HUES48 (cell line): ENCODE data around the gene CTSO.

Experiments
- H3K27ac ChIP-seq: one replicate; pipeline ENCODE4 v1.7.0; 2013; ENCODE audit warnings: low read depth, low read length, inconsistent platforms
- H3K27me3 ChIP-seq: 2 replicates; pipeline ENCODE4 v1.6.1; 2013; ENCODE audit warnings: mild to moderate bottlenecking, low read length; ENCODE audit not compliant: control insufficient read depth, insufficient read depth
- H3K36me3 ChIP-seq: 2 replicates; pipeline ENCODE4 v1.6.1; 2013; ENCODE audit warnings: low read length; ENCODE audit not compliant: control insufficient read depth, insufficient read depth
- H3K4me1 ChIP-seq: 2 replicates; pipeline ENCODE4 v1.6.1; 2013; ENCODE audit warnings: mild to moderate bottlenecking, low read length; ENCODE audit not compliant: control insufficient read depth, insufficient read depth
- H3K4me3 ChIP-seq: 2 replicates; pipeline ENCODE4 v1.5.1; 2013; ENCODE audit warnings: mild to moderate bottlenecking, low read depth, low read length
- H3K9ac ChIP-seq: 2 replicates; pipeline ENCODE4 v1.6.1; 2013; ENCODE audit warnings: mild to moderate bottlenecking, low read depth, low read length, moderate library complexity
- H3K9me3 ChIP-seq: 2 replicates; pipeline ENCODE4 v1.6.1; 2013; ENCODE audit warnings: low read length; ENCODE audit not compliant: control insufficient read depth, insufficient read depth

CTSO gene, protein sequence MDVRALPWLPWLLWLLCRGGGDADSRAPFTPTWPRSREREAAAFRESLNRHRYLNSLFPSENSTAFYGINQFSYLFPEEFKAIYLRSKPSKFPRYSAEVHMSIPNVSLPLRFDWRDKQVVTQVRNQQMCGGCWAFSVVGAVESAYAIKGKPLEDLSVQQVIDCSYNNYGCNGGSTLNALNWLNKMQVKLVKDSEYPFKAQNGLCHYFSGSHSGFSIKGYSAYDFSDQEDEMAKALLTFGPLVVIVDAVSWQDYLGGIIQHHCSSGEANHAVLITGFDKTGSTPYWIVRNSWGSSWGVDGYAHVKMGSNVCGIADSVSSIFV

DNA sequence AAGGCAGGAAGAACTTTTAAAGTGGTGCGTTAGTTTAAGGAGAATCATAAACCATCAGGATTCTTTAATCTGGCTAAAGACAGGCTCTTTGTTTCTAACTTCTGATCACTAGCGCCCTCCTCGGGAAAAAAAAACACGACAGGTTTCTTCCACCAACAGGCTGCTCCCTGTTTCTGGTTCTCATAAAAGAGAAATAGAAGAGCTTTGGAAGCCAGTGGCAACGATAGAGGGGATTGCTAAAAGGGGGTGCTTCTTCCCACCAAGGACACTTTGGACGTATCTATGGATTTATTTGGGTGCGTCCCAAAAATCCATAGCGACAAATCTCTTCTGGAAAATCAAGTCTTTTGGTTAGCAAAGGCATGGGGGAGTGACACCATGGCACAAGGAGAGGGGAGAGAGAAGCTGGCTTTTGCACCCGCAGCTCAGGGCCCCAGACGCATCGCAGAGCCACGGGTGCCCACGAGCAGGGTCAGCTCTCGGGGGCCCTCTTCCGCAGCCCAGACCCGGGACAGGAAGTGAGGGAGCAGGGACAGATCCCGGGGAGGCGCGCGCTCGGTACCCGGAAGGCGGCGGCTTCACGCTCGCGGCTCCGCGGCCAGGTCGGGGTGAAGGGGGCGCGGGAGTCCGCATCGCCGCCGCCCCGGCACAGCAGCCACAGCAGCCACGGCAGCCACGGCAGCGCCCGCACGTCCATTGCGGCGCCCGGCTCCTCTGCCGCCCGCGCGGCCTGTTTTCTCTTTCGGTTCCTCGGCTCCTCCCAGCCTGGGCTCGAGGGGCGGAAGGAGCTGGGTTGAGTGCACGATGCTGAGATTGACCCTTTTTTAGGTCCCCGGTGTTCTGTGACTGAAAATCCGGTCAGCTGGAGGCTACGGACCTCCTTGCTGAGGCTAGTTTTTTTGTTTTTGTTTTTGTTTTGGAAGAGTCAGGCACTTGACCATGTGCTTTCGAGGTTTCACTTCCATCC is at the start of gene CTSO:
Gene CTSO (minus strand): TSS at position 716 of the 967 bp plus-strand sequence. CDS start 19 bp downstream, at position 697.
- Histone ChIP-seq H3K4me3 (peak within 1 kb of the TSS; percentile 89), H3K9ac (peak within 1 kb of the TSS; percentile 91), H3K27ac (peak within 1 kb of the TSS; percentile 69)

DNA sequence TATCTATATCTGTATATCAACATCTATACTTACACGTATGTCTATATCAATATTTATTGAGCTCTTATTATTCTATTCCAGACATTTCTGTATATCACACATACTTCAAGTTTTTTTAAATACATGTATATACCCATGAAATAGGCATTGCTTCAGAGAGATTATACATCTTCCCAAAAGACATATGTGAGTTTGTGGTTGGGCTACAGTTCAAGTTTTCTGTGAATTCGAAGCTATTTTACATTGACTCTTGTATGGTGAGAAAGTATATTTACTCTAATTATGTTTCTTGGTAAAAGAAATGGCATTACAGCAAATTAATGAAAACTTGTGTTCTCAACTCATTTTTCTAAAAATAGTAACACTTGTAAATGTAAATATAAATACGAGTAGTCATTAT is 46.8 kb upstream of the CTSO start:
- Histone ChIP-seq H3K4me1 (peaks cover 8% of the 10 kb centered on the region), H3K9me3 (no peaks in the 10 kb centered on the region; the same call in 1 of the 2 replicates), H3K27ac (no peak overlapping the region), H3K4me3 (no peak overlapping the region), H3K27me3 (peaks cover 62% of the 10 kb centered on the region), H3K9ac (no peak overlapping the region), H3K36me3 (no peaks in the 10 kb centered on the region)

More for the DNA sequence above, at the start of gene CTSO:
- Histone ChIP-seq H3K36me3 (no peaks in the 10 kb centered on the region), H3K27me3 (no peaks in the 10 kb centered on the region), H3K9me3 (no peaks in the 10 kb centered on the region), H3K4me1 (no peaks in the 10 kb centered on the region)

DNA sequence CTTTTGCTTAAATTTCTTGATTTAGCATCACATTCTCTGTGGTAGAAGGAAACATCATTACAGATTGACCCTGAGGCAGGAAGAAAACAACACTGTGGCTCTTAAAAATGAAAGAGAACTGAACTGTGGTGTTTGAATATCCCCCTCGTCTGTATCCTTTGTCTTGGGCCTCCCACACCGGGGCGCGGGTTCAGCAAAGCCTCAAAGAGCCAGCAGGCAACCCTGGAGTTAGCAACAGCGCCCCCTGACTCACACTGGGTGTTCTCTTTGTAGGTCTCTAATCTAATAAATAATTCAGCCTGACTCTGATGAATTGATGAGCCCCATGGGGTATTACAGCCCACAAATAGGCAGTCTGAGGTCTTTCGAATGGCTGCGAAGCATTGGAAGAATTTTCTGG is 46.1 kb upstream of the CTSO start:
- H3K9me3 ChIP-seq: no peaks in the 10 kb centered on the region; the same call in 1 of the 2 replicates
- H3K27ac ChIP-seq: peak overlapping the region; percentile 25
- H3K27me3 ChIP-seq: peaks cover 66% of the 10 kb centered on the region
- peak overlapping the region; percentile 42; the same call in 1 of the 2 replicates for H3K4me3 ChIP-seq
- H3K4me1 ChIP-seq: peaks cover 8% of the 10 kb centered on the region
- H3K36me3 ChIP-seq: no peaks in the 10 kb centered on the region
- no peak overlapping the region for H3K9ac ChIP-seq

DNA sequence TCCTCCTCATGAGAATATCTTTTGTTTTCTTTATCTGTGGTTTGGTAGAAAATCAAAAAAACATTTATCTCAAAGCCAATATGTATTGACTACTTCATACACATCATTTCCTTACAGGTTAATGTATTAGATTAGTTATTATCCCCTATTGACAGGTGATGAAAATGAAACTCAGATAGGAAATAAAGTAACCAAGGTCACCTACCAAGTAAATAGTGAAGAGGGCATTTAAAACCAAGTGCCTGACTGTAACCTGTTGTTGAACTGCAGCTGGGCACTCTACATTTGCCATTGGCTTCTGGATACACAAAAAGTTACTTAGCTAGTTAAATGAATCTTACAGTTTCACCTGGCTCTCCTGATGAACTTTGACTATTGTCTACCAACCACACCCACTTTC is 41.4 kb upstream of the CTSO start:
- H3K4me3 ChIP-seq: no peak overlapping the region
- H3K9ac ChIP-seq: no peak overlapping the region
- H3K27ac ChIP-seq: no peak overlapping the region
- H3K9me3 ChIP-seq: no peaks in the 10 kb centered on the region
- peaks cover 7% of the 10 kb centered on the region for H3K4me1 ChIP-seq
- H3K27me3 ChIP-seq: peaks cover 44% of the 10 kb centered on the region
- no peaks in the 10 kb centered on the region for H3K36me3 ChIP-seq

DNA sequence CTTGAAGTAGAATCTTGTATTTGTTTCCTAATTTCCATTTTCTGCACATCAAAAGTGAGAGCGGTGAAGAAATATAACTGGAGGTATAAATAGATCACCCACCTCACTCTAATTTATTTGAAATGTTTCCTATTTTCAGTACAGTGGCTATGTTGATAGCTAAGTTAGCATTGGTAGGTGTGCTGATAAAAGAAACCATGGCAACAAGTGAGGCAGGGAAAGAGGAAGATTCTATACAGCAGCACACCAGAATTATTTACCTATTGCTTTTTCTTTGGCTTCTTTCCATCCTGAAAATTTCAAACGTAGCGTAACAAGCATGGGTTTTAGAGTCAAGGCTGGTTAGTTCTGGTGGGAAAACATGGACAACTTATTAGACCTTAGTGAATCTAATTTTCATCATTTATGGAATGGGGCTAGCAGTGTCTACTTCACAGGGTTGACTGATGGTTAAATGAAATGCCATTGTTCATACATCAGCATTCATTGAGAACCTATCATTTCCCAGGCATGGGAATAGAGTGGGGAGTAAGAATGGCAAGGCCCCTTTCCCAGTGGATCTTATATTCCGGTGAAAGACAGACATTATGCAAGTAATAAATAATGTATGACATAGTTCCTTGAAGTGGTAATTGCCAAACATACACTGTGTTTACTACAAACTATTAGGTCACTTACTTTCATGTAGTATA is 30.6 kb upstream of the CTSO start:
- no peak overlapping the region for H3K9ac ChIP-seq
- no peaks in the 10 kb centered on the region for H3K27me3 ChIP-seq
- no peak overlapping the region for H3K4me3 ChIP-seq
- H3K27ac ChIP-seq: no peak overlapping the region
- H3K9me3 ChIP-seq: no peaks in the 10 kb centered on the region
- H3K36me3 ChIP-seq: no peaks in the 10 kb centered on the region
- peaks cover 19% of the 10 kb centered on the region for H3K4me1 ChIP-seq

DNA sequence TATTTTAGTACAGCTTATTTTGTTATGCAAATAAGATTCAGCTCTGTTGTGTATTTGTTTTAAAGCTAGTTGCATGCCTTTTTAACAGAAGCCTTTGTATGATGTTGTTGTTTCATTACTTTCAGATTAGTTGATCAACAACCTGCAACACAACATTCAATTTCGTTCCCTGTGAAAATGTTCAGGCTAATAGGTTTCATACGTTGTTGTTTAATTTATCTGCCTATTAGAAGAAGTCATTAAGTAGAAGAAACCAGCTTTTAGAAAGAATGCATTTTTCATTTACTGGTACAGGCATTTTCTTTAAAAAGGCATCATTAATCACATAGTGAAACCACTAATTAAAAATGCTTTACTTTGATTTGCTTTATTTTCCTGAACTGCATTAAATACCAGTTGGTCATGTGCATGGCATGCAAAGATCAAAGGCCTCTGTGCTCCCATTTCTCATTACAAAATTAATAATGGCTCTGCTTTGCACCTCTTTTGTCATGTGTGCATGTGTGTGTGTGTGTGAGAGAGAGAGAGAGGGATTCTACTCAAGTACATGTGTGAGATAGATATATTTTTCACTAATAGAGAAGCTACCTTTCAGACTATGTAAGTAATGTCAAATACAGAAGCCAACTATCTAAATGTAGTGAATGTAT is 29.2 kb upstream of the CTSO start:
- 0 out of 2 replicates have a peak overlapping the region, but pooled peaks have one; percentile 6 for H3K4me3 ChIP-seq
- no peak overlapping the region for H3K9ac ChIP-seq
- peaks cover 19% of the 10 kb centered on the region for H3K4me1 ChIP-seq
- no peaks in the 10 kb centered on the region for H3K9me3 ChIP-seq
- no peaks in the 10 kb centered on the region for H3K27me3 ChIP-seq
- H3K27ac ChIP-seq: peak overlapping the region; percentile 42
- no peaks in the 10 kb centered on the region for H3K36me3 ChIP-seq

DNA sequence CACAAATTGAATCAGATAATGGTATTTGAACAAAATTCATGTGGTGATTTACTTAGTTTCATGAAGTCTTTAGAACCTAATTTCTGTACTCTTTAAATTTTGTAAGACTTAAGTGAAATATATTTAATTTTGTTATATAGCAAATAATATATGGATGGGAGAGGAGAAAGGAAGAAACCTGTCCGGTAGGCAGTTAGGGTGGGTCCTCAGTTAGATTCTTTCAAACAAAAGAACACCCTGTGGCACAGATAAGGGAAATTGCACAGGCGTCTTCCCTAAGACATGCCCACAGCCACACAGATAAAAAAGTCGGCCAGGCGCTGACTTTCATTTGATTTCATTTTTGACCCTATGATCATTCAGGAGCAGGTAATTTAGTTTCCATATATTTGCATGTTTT is 25.1 kb upstream of the CTSO start:
- Histone ChIP-seq H3K27ac (no peak overlapping the region), H3K4me1 (peaks cover 25% of the 10 kb centered on the region), H3K9ac (no peak overlapping the region), H3K36me3 (no peaks in the 10 kb centered on the region), H3K27me3 (no peaks in the 10 kb centered on the region), H3K4me3 (no peak overlapping the region), H3K9me3 (no peaks in the 10 kb centered on the region)

DNA sequence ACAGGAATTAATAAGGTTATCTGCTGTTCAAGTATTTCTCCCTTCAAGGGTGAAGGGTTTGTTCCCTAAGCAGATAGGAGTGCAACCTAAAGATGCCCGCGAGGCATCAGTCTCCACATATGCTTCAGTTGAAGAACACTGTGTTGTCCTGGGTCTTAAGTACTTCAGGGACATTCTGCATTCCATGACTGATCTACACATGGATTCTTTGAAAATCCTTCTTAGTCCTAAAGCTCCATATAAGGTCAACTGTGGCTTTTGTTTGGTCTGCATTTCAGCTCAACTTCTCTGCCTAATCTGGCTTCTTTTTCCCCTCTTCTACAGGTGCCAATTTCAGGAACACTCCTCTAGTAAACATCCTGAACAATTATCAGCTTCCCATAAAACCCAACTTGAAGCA is 21.8 kb upstream of the CTSO start:
- H3K4me1 ChIP-seq: peaks cover 18% of the 10 kb centered on the region
- H3K9me3 ChIP-seq: no peaks in the 10 kb centered on the region

DNA sequence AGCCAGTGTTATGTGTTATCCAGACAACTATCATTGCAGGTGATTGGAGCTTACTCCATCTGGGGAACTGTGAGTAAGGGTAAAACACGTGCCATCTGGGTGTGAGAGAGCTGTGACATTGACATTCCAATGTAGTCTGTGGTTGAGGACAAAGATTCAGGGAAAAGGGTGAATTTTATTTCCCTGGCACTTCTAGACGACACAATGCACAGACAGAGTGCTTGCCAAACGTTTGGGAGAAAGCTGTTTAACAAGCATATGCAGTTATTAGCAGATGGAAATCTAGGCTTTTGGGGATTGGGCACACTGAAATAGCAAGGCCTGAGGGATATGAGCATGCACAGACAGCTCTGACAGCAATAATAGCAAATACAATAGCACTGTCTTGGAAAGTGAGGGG is 21.3 kb upstream of the CTSO start:
- no peaks in the 10 kb centered on the region for H3K27me3 ChIP-seq
- H3K9me3 ChIP-seq: no peaks in the 10 kb centered on the region
- no peak overlapping the region for H3K4me3 ChIP-seq
- no peaks in the 10 kb centered on the region for H3K36me3 ChIP-seq
- H3K27ac ChIP-seq: no peak overlapping the region
- H3K4me1 ChIP-seq: peaks cover 18% of the 10 kb centered on the region
- no peak overlapping the region for H3K9ac ChIP-seq

More for the DNA sequence above, 21.8 kb upstream of the CTSO start:
- Histone ChIP-seq H3K9ac (no peak overlapping the region), H3K27me3 (no peaks in the 10 kb centered on the region), H3K27ac (no peak overlapping the region), H3K4me3 (no peak overlapping the region), H3K36me3 (no peaks in the 10 kb centered on the region)

DNA sequence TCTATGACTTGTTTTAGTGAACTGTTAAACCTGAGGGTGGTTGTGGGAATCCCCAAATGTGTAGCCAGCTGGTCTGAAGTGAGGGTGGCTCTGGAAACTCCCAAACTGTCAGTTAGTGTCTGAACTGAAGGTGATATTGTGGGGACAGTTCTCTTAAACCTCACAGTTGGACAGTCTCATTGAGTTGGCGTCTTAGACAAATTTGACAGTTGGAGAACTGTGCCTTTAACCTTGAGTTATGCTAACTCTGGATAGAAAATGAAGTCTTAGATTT is 20.7 kb upstream of the CTSO start:
- Histone ChIP-seq H3K36me3 (no peaks in the 10 kb centered on the region), H3K4me3 (no peak overlapping the region), H3K4me1 (peaks cover 18% of the 10 kb centered on the region), H3K9ac (no peak overlapping the region), H3K27ac (no peak overlapping the region), H3K9me3 (no peaks in the 10 kb centered on the region), H3K27me3 (no peaks in the 10 kb centered on the region)
